ENCODE results near the gene BZW2.
A peak's percentile ranks its signal among the peaks of the same experiment; 100 is the strongest.

Gene BZW2

GRCh38 chr7:16753102-16753931 is 107.3 kb downstream of the BZW2 start, which contains the start of gene TSPAN13:
TSS of gene TSPAN13 (plus strand) at chr7:16753755. CDS start at chr7:16753968, 213 bp downstream.
- peak; percentile 44 to 61 (median 48) for DNase-seq (ENCODE audit: low read depth in 3 of 3)

- peak in 1 of 3 donors; percentile 14 for DNase-seq (ENCODE audit: low read depth in 3 of 3)
Measured at GRCh38 chr7:16753932-16754855, 108.2 kb downstream of the BZW2 start.

GRCh38 chr7:16754856-16755317 is 108.9 kb downstream of the BZW2 start:
- no peak for DNase-seq (ENCODE audit: low read depth in 3 of 3)

DNA sequence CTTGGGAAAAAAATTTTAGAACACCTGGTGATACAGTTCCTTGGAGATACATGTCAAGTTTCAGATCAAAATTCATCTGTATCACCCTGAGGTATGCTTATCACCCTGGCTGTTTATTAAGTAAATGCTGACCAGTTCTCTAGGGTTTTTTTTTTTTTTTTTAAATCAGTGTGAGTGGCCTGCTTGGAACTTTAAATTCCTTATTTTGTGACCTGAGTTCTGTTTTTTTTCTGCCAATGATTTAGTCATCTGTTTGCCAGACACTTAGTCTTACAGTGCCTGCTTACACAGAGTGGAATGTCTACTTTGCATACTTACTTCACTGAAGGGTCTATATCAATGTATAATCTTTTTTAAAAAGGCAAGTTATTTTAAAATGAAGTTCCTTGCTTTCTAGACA is 109.4 kb downstream of the BZW2 start:
- DNase-seq (ENCODE audit: low read depth in 3 of 3), result no peak

All from stimulated activated CD4-positive, alpha-beta T cell treated with anti-CD3 and anti-CD28 coated beads, TNF-alpha, amount 100 ng/mL, for 48 hours (primary cell).